GM18861 (cell line): ENCODE results near the gene GUCD1.
"Not testable (repeated sequence)": the region's sequence is repeated elsewhere in the genome, so short reads cannot be mapped to it uniquely, and the experiment has no call there.

ENCODE experiments used
- ATAC-seq: cut with Tn5 transposase; IDR thresholded peaks from one replicate; pipeline ENCODE4 v1.9.1; 2021; ENCODE audit not compliant: unreplicated experiment

Gene GUCD1

DNA sequence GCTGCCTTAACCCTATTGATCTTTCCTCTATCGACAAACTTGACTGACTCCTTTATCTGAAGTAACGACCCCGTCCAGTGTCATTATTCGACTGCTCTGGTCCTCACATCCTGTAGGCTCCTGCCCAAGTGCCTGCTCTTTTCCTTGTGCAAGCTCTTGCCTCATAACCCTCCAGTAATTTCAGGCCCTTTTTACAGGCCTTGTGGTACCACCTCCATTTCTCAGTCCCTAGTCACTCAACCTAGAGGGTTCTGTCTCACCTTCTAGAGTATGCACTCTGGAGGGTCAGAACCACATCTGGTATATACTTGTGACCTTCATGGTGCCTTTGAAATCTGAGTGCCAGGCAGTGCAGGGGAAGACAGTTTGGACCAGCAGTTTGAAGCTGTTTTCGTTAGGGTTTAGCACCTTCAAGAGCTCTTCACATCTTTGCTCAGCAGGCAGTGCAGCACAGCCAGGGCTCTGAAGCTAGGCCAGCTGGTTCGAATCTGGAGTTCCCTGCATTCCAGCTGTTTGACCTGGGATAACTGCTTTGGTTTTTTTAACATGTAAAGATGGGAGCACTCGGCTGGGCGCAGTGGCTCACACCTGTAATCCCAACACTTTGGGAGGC lies 12.1 kb upstream of the GUCD1 start:
- no peak for ATAC-seq

- no peak for ATAC-seq
Observed at GRCh38 chr22:24565077-24565476, 10.1 kb upstream of the GUCD1 start.

DNA sequence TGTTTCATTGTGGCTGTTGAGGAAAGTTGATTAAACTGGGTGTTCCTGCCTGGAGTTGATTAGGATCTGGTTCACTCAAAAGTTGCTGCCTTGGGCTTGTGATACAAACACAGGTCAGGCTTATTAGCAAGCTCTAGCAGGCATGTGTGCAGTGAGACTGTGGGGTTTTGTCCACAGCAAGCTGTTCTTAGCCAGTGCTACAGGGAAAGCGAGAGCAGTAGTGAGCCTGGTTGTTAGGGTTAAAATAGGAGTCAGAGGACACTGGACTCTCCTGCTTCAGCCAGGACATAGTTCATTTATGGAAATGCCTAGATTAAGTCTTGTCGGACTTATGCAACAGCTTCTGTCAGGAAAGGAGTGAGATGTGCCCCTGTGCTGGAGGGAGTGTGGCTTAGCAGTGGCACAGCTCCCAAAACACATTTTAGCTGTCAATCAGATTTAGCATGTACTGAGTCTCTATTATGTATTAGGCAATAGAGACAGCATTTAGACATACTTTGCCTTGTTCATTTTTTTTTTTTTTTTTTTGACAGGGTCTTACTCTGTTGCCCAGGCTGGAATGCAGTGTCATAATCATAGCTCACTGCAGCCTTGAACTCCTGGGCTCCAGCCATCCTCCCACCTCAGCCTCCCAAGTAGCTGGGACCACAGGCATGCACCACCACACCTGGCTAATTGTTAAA lies 9.6 kb upstream of the GUCD1 start:
- ATAC-seq: no peak

GRCh38 chr22:24563246-24563645 lies 8.3 kb upstream of the GUCD1 start:
- ATAC-seq: no peak

- ATAC-seq: no peak
Observed at GRCh38 chr22:24559471-24559870, 4.5 kb upstream of the GUCD1 start.

DNA sequence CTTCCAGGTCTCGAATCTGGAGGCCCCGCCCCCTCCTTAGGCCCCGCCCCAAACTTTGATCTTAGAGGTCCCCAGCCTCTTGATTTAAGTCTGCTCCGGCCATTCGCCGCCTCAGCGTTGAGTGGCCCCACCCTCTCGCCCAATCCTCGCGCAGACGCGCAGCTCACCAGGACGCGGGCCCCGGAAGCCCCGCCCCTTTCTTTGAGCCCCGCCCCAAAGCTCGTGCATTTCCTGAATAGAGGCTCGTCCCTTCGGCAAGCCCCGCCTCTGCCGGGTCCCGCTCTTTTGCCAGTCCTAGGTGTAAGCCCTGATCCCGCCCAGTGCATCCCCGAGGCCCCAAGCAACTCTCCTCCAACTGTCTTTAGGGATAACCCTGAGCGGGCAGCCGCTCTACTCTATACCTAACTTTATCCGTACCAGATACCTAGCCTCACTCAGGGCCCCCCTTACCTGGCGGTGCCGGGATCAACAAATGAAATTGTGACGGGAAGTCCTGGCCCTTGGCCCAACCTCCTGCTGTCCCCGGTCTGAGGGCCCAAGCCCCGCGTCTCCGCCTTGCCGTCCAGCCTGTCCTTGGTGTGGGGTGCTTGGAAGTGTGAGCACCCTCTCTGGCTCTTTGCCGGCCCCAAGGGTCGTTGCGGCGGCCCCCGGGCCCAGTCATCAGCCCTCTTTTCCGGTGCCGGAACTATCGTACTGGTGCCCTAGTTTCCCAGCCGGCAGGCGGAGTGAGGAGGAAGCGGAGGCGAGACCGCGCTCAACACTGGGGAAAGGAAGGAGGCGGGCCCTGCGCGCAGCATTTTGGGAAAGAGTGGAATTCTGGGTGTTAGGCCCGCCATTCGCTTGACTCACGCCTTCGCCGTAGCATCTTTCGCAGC lies 464 bp upstream of the GUCD1 start, which contains the start of gene SNRPD3:
TSS of gene SNRPD3 (plus strand) at position 835 of the 875 bp plus-strand sequence. CDS start 1,676 bp downstream, outside the sequence.
- ATAC-seq: peak; percentile 49

DNA sequence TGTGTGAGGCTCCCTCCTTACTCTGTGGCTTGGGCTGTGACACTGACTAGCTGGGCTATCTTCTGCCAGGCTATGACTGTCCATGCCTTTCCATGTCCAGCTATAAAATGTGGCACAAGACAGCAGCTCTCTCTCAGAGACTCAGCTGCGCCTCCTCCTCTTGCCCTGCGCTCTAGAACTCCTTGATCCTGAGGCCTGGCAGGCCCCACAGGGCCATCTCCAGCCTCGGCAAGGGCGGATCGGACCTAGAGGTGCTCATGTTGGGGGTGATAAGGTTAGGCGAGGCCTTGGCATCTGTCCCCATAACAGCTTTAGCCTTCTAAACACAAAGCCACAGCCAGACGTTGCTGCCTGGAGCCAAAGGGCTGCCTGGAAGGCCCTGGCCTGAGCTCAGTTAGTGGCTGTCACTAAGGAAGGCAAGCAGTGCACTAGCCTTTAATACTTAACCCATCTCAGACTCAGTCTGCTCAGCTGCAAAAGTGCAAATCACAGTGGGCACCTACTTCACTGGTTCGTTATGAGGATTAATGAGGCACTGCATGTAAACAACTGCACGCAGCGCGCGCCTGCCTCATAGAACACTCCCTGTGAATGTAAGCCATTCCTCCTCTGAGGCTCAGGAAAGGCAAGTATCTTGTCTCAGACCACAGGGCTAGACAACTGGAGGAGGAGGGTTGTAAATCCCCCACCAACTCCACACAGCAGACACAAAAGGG lies 1.2 kb downstream of the GUCD1 start:
- no peak for ATAC-seq

GRCh38 chr22:24552503-24553286 lies 2.2 kb downstream of the GUCD1 start:
- not testable (repeated sequence) for ATAC-seq

GRCh38 chr22:24550902-24551435 lies 4.0 kb downstream of the GUCD1 start:
- no peak for ATAC-seq

DNA sequence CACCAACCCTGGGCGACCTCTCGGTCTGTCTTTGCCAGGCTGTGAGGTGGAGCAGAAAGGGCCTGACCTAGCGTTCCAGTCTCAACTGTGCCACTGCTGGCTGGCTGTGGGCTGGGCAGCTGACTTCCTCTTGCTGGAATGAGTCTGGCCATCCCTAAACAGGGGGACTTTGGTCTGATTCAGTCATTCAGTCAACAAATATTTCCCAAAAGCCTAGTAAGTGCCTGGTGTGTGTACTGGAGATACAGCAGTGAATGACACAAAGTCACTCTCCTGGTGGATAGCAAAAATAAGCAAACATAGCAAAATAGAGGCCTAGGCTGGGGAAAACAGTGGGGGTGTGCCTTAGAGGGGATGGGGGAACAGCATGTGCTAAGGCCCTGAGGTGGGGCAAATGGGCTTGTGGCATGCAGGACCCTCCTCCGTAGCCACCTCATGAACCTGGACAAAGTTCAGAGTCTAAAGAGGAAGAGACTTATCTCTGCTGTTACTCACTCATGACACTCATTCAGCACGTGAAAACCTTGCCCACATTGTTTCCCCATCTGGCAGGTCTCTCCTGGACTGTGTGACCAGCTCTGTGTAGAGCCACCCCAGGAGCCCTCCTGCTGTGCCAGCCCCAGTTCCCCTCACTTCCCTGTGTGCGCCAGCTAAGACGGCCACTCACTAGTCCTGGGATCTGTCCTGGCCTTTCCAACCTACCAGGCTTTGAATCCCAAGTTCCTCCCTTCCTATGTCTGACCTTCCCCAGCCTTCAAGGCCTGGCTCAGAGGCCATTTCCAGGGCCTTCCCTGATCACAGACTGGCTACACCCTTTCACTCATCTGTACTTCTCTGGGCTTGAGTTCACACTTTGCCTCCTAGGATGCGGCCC lies 4.7 kb downstream of the GUCD1 start:
- no peak for ATAC-seq

- ATAC-seq: no peak
Observed at GRCh38 chr22:24548812-24549211, 6.1 kb downstream of the GUCD1 start.

- no peak for ATAC-seq
Observed at GRCh38 chr22:24543679-24544243, 11.2 kb downstream of the GUCD1 start.

- no peak for ATAC-seq
Observed at GRCh38 chr22:24543185-24543601, 11.7 kb downstream of the GUCD1 start.

DNA sequence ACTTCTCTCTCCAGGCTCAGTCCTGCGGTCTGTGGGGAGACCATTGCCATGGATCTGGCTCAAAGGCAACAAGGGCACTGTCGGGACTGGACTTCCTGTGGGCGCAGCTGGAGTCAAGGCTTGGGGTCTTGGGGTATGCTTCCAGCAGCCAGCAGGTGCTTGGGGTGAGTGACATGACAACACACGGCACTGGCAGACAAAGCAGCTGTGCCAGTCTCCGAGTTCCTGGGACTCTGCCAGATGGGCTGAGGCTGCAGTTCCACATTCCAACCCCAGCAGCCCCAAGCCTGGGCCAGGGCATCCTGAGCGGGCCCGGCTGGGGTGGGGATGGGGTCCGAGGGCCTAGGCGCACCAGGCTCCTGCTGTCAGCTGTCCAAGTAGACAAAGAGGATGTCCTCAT lies 12.3 kb downstream of the GUCD1 start:
- no peak for ATAC-seq

DNA sequence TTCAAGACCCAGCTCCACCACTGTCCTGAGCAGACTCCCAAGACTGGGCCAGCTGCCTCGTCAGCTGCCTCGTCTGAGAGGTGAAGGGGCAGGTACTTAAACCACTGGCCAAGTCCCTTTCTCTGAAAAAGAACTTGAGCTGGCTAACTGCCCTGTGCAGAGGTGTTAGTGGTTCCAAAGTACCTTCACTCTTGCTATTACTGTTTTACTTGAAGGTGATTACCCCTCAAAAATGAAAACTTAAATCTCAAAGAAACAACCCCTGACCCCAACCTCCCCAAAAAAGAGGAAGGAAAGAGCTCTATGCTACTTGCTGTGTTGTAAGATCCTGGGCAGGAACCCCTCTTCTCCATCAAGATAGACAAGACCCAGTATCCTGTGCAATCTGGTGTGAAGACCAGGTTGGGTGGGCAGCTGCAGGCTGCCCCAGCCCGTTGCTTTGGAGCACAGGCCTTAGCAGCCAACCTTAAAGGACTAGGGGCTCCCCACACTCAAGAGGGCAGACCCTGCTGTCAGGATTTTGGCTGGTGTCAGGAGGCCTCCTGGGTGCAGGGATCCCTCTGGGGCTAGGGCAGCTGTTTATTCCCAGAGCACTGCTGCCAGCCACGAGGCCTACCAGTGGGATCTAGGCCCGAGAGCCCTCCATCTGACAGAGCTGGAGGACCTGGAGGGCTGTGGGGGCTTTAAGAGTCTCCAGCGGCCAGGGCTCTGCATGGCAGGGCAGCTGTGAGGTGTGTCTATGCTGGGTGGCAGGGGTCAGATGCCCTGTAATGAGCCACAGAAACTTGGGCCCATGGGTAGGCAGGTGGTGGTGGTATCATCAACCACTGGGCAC lies 13.0 kb downstream of the GUCD1 start:
- no peak for ATAC-seq

DNA sequence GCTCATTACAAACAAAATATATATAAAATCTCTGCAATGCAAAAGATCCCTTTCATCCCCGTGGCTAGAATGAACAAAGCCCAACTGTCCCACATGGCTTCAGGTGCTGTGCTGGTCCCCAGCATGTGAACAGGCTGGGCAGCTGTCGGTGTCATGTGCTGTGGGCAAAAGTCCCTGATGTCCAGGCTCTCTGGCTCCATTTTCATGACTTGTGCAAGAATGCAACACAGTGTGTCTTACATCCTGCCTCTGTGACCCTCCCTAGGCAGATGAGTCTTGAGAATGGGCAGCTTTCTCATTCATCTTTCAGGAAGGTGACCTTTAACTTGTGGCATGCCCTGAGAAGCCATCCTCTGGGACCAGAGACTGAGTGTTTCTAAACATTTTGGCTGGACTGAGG lies 14.5 kb downstream of the GUCD1 start:
- ATAC-seq: no peak

- ATAC-seq: no peak
Observed at GRCh38 chr22:24536089-24536488, 18.8 kb downstream of the GUCD1 start.

DNA sequence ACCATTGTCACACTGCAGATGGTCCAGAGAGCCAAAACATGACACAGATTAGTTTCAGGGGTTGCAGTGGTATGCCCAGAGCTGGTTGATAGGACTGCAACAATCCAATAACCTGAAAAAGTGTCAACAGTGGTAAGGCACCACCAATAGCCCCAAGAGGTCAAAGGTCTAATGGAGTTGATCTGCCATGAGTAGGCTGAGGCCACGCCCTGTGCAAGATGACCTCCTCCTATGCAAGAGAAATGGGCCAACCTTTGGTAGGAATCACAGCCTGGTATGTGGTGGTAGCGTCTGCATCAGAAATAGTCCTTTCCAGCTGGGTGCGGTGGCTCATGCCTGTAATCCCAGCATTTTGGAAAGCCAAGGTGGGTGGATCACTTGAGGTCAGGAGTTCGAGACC lies 19.6 kb downstream of the GUCD1 start:
- no peak for ATAC-seq
